Activated CD4-positive, CD25-positive, alpha-beta regulatory T cell (primary cell): Measurements from ENCODE around the gene BMF.

ENCODE experiments used
- DNase-seq, 4 experiments: peaks; one replicate each; lab custom pipeline; 2025; lab: John Stamatoyannopoulos, UW

Gene BMF

DNA sequence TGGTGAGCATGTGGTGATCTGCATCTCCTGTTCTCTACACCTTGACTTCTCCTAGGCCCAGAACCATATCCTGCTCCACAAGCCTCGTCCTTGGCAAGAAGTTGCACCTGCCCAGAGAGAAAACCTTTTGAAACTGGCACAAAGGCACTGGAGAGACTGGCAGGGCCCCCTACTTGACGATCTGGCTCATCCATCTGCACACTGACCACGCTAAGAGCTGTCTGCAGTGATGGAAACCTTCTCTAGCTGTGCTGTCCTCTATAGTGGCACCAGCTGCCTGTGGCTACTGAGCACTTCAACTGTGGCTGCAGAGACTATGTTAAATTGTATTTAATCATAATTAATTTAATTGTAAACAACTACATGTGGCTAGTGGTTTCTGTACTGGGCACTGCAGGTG, 43.5 kb downstream of the BMF start:
- DNase-seq: no peak

DNA sequence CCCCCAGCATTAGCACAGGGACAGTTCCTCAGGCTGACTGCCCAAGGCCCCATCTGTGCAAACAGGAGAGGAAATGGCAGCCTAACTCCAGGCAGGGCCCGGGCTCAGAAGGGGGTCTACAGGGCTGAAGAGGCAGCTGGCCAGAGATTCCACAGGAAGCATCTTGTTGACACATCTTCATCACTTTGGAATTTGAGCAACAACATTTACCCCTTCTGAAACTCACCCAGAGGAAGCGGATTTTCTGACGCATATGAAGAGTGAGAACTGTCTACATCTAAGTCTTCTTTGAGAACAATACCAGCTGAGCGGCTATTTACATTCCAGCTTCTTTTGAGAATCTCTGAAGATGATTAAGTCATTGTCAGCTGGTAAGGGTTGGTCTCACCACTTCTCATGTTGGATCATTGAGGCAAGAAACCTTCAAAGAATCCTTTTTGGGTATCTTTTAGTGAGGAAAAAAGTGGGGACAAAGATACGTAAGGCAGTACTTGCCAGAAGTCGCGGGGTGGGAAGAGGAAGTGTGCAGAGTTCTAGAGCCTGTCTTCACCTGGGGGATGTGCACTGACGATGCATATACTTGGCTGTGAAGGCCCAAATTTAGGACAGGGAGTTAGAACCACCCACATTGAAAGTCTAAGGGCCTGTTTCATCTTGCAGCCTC, 44.3 kb downstream of the BMF start:
- DNase-seq: no peak

DNA sequence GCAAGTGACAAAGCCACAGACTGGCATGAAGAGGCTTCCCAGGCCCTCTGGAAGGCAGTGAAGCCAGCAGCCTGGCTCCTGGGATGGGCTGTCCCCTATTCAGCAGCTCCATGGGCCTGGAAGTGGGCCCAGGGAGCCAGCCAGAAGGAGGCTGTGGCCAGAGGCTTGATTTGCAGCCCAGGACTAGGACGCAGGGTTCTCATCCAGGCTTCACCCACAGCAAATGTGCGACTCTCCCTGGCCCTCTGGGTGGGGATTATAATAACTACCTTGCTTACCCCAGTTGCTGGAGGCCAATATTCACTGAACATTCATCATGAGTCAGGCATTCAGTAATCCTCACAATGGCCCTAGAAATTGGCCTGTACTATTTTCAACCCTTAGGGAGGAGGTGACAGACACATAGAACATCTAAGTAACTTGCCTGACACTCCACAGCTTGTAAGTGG, 45.1 kb downstream of the BMF start:
- no peak for DNase-seq

DNA sequence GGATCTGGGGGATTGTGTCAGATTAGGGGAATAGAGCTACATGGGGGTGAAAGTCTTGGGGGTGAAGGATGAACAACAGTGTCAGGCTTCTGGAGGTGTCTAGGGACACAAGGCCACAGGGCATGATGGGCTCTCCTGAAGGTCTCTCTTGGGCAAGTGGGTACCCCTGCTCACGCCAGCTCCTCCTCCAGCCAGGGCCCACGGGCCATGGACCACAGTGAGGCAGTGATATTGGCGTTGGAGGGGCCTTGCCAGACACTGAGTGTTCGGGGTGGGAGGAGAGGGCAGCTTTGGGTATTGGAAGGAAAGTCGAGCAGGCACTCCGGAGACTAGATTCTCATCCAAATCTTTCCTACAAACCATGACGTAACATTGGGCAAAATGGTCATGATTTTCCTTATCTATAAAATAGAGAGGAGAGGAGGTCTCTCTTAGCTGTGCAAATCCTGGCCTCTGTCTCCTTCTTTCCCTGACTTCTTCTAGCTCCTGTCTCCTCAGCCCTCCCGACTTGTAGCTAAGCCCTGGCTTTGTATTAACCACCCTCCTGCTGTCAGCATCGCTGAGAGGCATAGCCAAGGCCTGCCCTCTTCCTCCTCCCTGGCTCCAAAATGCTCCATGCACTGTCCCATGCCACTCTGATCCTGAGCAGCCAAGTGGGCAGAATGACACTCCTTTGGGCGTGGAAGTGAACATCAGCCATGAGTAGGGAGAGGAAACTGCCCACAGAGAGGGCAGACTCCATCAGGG, 45.7 kb downstream of the BMF start:
- DNase-seq: no peak

DNA sequence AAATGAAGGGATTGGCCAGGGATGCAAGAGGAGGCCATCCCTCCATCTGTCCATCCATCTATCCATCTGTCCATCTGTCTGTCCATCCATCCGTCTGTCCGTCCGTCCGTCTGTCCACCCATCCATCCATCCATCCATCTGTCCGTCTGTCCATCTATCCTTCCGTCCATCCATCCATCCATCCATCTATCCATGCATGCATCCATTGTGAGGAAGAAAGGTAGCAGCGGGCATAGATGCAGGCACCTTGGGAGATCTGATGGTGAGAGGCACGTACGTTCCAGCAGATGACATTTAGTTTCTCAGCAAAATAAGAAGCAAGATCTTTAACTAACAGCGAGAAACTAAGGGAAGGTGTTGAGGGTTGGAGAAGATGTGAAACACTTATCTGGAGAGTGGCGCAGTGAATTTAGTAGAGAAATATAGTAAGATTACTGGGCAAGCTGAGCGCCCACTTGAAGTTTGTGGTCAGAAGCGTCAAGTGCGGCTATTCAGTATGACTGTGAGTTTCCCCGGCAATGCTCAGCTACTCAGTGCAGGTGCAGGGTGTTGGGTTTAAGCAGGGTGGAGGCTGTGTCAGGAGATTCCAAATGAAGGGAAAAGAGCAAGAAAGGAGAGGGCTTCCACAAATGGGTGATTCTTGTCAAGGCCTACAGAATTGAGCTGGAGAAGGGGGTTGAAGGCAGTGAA, 47.3 kb downstream of the BMF start:
- DNase-seq: no peak

DNA sequence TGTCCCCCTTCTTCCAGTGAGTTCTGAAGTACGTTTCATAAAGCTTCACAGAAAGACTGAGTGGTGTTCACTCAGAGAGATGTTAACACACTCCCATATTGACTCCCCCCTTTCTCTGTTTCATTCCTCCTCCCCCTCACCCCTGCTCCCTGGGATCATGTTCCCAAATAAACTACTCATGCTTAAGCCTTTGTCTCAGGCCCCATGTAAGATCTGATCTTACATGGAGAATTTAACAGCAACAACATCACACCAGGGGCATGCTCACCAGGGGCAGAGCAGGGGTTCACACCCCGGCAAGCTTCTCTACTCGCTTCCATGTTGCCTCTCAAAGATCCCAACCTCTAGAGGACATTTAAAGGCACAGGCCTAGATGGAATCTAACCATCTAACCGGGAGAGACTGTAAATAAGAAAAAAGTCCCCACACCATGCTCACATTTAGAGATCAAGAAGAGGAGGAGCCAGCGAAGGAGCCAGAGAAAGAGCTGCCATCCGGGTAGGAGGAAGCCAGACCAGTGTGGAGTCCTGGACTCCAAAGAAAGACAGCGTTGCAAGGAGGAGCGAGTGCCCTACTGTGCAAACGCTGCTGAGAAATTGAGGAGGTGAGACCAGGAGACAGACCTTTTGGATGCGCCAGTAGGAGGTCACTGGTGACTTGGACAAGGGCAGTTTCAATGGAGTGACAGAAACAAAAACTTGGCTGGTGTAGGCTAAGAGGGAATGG, 48.3 kb downstream of the BMF start:
- DNase-seq: no peak

DNA sequence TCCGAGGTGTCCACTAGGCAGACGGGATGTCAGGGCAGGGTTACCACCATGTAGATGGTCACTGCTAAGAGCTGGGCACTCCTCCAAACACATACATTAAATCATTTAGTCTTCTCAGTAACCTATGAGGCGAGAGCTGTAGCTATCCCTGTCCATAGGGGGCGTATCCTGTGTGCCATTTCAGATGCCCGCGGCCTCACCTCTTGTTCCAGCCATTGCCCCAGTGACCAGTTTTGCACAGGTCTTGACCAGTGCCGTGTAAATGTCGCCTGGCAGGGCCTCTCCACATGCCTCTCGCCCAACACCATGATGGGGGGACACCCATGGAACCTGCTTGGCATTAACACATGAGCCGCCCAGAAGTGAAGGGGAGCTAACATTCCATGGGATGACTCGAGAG, 48.9 kb downstream of the BMF start:
- no peak for DNase-seq

DNA sequence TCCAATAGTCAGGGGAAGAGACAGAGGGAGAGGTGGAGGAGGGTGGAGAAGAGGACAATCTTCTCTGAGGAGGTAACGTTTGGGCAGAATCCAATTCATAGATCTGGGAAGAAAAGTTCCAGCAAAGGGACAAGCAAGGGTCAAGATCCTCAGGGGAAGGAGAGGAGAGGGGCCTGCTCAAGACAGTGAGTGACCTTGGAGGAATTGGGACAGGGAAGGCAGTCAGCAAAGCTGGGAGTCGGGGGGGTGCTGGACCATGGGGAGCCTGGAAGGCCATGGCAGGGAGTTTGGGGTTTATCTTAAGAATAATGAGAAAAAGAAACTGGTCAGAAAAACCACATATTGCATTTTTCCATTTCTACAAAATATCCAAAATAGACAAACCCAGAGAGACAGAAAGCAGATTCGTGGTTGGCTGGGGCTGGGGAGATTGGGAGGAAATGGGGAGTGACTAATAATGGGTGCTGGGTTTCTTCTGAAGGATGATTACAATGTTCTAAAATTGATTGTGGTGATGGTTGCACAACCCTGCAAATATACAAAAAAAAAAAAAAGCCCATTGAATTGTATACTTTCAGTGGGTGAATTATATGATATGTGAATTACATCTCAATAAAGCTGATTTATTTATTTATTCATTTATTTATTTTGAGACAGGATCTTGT, 50.1 kb downstream of the BMF start:
- DNase-seq: no peak

- no peak for DNase-seq
These were observed 52.9 kb downstream of the BMF start for GRCh38 chr15:40055576-40056293.

DNA sequence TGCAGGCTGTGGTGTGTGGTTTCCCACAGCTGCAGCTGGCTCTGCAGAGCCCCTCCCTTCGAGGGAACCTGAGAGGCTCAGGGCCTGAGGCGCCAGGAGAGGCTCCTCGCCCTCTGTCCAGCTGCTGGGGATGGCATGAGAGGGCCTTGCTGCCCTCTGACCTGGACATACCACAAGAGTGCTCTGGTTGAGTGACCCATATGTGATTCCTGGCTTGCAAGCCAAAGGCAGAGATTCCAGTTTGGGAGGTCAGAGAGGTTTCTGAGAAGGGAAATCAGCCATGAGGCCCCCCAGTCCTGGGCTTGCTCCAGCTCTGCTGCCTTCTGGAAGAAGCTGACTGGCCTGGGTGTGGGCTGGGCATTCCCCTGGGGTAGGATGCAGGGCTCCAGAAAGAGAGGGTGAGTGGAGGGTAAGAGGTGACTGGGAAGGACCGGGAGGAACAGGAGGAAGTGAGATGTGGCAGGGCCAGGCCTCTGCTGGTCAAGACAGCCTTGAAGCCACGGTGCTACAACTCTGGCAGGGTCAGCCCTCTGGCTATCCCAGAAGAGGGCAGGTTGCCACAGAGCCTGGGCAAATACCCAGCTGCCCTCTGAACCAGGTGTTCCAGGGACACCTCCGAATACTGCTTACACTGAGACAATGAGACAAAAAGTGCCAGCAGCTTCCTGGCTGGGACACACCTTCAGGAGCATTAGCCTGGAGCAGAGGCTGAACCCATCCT, 53.7 kb downstream of the BMF start:
- no peak for DNase-seq

DNA sequence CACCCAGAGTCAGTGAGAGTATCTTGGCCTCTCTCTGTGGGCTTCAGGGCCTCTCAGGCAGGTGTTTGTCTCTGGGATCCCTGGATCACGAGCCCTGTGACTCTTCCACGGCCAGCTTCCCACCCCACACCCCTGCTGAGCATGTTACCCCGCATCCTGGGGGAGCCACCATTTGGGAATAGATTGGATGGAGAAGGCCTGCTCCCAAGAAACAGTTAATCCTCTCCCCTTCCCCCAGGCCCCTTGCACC, 54.1 kb downstream of the BMF start:
- DNase-seq: no peak

GRCh38 chr15:40053831-40054604, 54.7 kb downstream of the BMF start:
- DNase-seq: no peak

GRCh38 chr15:40053079-40053830, 55.4 kb downstream of the BMF start:
- DNase-seq: no peak

- DNase-seq: no peak
These were observed 56.1 kb downstream of the BMF start for GRCh38 chr15:40052604-40053003.

DNA sequence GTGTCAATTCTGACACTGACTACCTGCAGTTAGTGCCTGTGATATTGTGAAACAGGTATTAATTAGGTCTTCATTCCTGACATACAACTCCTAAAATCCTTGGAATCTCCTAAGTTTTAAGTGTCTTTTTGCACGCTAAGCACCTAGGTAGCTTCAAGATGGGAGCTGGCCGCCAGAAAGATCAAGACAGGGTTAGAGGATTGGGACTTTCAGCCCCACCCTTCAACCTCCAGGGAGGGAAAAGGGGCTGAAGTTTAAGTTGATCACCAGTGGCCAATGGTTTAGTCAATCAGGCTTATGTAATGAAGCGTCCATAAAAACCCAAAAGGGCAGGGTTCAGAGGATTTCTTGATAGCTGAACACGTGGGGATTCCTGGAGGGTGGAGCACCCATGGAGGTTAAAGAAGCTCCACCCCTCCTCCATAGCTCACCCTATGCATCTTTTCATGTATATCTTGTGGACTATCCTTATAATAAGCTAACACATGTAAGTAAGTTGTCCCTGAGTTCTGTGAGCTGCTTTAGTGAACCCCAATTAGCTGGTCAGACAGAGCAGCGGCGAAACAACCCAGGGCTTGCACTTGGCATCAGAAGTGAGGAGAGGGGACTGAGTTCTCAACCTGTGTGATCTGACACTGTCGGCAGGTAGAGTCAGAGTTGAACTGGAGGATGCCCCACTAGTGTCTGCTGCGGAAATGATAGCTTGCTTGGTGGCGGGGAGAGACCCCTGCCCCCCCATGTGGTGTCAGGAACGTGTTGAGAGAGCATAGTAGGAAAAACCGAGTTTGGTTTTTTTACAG, 56.9 kb downstream of the BMF start:
- no peak for DNase-seq

- no peak for DNase-seq
These were observed 57.8 kb downstream of the BMF start for GRCh38 chr15:40050788-40051470.

DNA sequence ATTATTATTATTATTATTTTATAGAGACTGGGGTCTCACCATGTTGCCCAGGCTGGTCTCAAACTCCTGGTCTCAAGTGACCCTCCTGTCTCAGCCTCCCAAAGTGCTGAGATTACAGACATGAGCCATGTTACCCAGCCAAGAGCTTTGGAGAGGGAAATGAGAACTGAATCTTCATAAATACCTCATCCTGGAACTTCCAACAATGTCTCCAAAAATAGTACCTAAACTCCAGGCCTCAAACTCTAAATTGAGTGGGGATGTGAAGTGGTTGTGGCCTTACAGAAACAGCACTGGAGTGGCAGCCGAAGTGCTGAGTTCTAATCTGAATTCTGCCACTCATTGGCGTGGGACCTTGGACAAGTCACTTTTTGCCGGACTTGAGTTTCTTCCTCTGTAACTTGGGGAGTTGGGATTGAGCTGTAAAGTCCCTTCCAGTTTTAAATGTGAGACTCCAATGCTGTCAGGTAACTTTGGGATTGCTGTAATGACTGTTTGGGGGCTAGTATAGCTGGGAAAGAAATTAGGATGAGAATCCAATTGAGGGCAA, 59.7 kb downstream of the BMF start:
- no peak for DNase-seq
